Kidney (tissue), 14 donors: ENCODE data around the gene MRPL44. TPM values are rescaled to one million over a fixed set of nuclear protein-coding genes. Genes with fewer than 3 reads are reported as not detected.

Experiments
- DNase-seq, 5 donors: peaks; one replicate each; pipeline ENCODE4 v3.0.0-alpha.2; 2013 to 2020
- FAIRE-seq: peaks from 2 replicates; lab custom pipeline; 2012; peaks lifted over from hg19 to GRCh38; lab: Jason Lieb, UNC
- H3K27ac ChIP-seq, 2 donors: one replicate each; pipeline ENCODE4 v1.7.0; 2013; ENCODE audit warnings: low read depth in 2 of 2, low read length in 2 of 2, inconsistent platforms in 1 of 2
- H3K27me3 ChIP-seq: one replicate; pipeline ENCODE4 v1.7.1; 2013; ENCODE audit warnings: low read length, inconsistent platforms; ENCODE audit not compliant: control insufficient read depth, insufficient read depth
- H3K36me3 ChIP-seq, 3 donors: one replicate each; pipeline versions ENCODE4 v1.7.0 to v1.7.1; 2013; ENCODE audit warnings: low read length in 3 of 3, control low read depth in 1 of 3, inconsistent platforms in 1 of 3; ENCODE audit not compliant: insufficient read depth in 3 of 3, control insufficient read depth in 2 of 3
- H3K4me1 ChIP-seq, 3 donors: one replicate each; pipeline versions ENCODE4 v1.7.0 to v1.7.1; 2013; ENCODE audit warnings: low read length in 3 of 3, inconsistent platforms in 1 of 3, low read depth in 1 of 3; ENCODE audit not compliant: control insufficient read depth in 2 of 3, insufficient read depth in 2 of 3
- H3K4me3 ChIP-seq, 3 donors: one replicate each; pipeline versions ENCODE4 v1.7.0 to v1.8.1; 2013; ENCODE audit warnings: low read length in 3 of 3, control low read depth in 1 of 3, inconsistent platforms in 1 of 3
- H3K9ac ChIP-seq, 3 donors: one replicate each; pipeline versions ENCODE4 v1.7.0 to v1.7.1; 2013; ENCODE audit warnings: low read length in 3 of 3, control low read depth in 1 of 3, inconsistent platforms in 1 of 3
- H3K9me3 ChIP-seq, 3 donors: one replicate each; pipeline versions ENCODE4 v1.7.0 to v1.7.1; 2013; ENCODE audit warnings: low read length in 3 of 3, control low read depth in 1 of 3, inconsistent platforms in 1 of 3; ENCODE audit not compliant: control insufficient read depth in 2 of 3, insufficient read depth in 1 of 3
- intact Hi-C: fragments of 100-400 bp; cut with DNase I; formaldehyde crosslinking; loops from one replicate; pipeline ENCODE4 v1.11.1; 2022
- polyA plus RNA-seq: library from polyadenylated mRNA; stranded (reverse); fragments of 350-450 nt; fragmentation: Illumina TruSeq; extraction: RNeasy Lipid Tissue Mini Kit (QIAGEN cat#74804); gene quantifications from one replicate; pipeline ENCODE4 v1.2.3, GENCODE V29; 2014; ENCODE audit warnings: low read depth, low replicate concordance; ENCODE audit not compliant: insufficient read depth
- total RNA-seq: library from RNA; stranded (reverse); fragmentation: NEBNext Ultra II Directional; extraction: Animal tissue kit (Norgen Biotek cat#: 25700); gene quantifications from one replicate; pipeline ENCODE4 v1.2.1, GENCODE V29; 2021
- TF ChIP-seq, protein P1 (sequence below): IDR thresholded peaks from 3 replicates; pipeline ENCODE4 v1.5.1; 2012; ENCODE audit warnings: mild to moderate bottlenecking, moderate library complexity, borderline replicate concordance; ENCODE audit not compliant: insufficient read depth; ENCODE audit errors: extremely low read depth
- donor health status: control.
- donor health status: control.
- donor health status: control.
- donor health status: control.
- donor health status: control.
- donor health status: DM: yes; HTN: yes; CAD: no.
- donor health status: Normal renal cell carcinoma (clear cell type).

Gene MRPL44
- total and polyA plus RNA-seq, 2 donors from 2014 or later, result 24.2 to 52.7 TPM

DNA sequence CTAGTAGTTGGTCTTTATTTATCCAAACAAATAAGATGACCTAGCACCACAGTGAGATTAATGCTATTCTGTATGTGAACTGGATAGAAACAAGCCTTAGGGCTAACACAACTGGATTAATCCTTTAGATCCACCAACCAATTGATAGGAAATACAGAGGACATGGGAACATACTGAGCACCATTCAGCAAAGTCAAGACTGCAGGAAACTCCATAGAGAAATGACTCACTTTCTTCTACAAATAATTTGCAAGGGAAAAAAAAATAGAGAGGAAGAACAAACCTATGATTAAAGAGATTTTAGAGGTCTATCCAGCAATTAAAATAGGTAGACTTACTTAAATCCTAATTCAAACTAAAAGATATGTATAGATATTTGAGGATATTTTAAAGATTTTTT, 36.1 kb upstream of the MRPL44 start:
- H3K27ac ChIP-seq, result no peak overlapping the region
- H3K4me3 ChIP-seq, result no peak overlapping the region
- H3K36me3 ChIP-seq, result peaks cover 0 to 1% (median 0%) of the 10 kb centered on the region in 3 donors
- H3K27me3 ChIP-seq, result no peaks in the 10 kb centered on the region
- no peak overlapping the region for H3K9ac ChIP-seq
- TF ChIP-seq, protein P1, sequence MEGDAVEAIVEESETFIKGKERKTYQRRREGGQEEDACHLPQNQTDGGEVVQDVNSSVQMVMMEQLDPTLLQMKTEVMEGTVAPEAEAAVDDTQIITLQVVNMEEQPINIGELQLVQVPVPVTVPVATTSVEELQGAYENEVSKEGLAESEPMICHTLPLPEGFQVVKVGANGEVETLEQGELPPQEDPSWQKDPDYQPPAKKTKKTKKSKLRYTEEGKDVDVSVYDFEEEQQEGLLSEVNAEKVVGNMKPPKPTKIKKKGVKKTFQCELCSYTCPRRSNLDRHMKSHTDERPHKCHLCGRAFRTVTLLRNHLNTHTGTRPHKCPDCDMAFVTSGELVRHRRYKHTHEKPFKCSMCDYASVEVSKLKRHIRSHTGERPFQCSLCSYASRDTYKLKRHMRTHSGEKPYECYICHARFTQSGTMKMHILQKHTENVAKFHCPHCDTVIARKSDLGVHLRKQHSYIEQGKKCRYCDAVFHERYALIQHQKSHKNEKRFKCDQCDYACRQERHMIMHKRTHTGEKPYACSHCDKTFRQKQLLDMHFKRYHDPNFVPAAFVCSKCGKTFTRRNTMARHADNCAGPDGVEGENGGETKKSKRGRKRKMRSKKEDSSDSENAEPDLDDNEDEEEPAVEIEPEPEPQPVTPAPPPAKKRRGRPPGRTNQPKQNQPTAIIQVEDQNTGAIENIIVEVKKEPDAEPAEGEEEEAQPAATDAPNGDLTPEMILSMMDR, result no peak
- no peak for DNase-seq
- H3K4me1 ChIP-seq, result no peaks in the 10 kb centered on the region
- FAIRE-seq, result no peak
- intact Hi-C loops, result no loop called here
- H3K9me3 ChIP-seq, result no peaks in the 10 kb centered on the region

DNA sequence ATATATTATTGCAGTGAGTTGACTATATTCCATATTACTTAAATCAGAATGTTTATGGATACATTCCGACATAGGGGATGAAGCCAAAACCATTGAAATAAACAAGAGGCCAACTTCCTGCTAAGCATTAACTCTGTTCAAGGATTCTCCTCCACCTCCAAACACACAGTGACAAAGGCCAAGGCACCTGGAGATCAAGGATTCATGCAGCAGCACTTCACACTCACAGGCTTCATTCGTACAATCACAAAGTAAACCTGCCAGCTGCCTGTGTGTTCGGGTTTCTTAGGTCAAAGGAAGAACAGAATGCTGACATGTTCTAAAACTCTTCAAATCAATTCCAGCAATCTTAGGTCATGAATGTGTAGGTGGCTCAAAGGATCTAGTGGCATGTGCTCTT, 35.0 kb upstream of the MRPL44 start:
- intact Hi-C loops, result no loop called here
- DNase-seq, result no peak
- no peak overlapping the region for H3K9ac ChIP-seq
- H3K27ac ChIP-seq, result no peak overlapping the region
- H3K4me1 ChIP-seq, result no peaks in the 10 kb centered on the region
- no peak overlapping the region for H3K4me3 ChIP-seq
- H3K27me3 ChIP-seq, result no peaks in the 10 kb centered on the region
- no peak for FAIRE-seq
- TF ChIP-seq, protein P1, result no peak
- H3K9me3 ChIP-seq, result peaks cover 0 to 7% (median 0%) of the 10 kb centered on the region in 3 donors
- H3K36me3 ChIP-seq, result no peaks in the 10 kb centered on the region

DNA sequence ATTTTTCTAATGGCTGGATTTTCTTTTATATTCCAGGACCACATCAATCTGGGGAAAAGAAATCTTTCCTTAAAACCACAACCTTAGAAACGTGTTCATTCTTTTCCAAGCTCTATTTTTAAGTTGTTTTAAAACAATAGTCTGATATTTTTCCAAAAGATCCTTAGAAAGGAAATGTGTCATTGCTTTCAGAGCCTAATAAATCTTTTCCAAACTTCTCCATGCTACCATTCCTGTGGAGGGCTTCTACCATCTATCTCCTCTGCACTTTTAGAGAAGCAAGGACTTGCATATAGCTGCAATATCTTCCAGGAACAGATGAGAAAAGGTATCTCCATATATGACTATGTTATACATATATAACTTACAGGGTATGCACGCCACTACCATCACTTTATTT, 33.3 kb upstream of the MRPL44 start:
- H3K4me1 ChIP-seq, result no peaks in the 10 kb centered on the region
- H3K27me3 ChIP-seq, result no peaks in the 10 kb centered on the region
- H3K27ac ChIP-seq, result no peak overlapping the region
- H3K9me3 ChIP-seq, result peaks cover 0 to 7% (median 0%) of the 10 kb centered on the region in 3 donors
- FAIRE-seq, result no peak
- intact Hi-C loops, result no loop called here
- no peaks in the 10 kb centered on the region for H3K36me3 ChIP-seq
- no peak overlapping the region for H3K9ac ChIP-seq
- TF ChIP-seq, protein P1, result no peak
- no peak overlapping the region for H3K4me3 ChIP-seq
- no peak for DNase-seq

DNA sequence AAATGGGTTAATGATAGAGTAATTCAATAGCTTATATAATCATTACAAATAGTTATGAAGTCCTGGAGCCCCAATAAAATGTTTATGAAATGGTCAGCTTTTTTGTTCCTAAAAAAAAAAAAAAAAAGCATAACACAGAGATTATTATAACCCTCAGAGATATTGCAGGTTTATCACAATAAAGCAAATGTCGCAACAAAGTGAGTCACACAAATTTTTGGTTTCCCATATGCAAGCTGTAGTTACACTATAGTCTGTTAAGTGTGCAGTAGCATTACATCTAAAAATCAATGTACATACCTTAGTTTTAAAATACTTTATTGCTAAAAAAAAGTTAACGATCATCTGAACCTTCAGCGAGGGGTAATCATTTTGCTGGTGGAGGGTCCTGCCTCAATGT, 32.2 kb upstream of the MRPL44 start:
- Histone ChIP-seq H3K27ac (no peak overlapping the region), H3K36me3 (no peaks in the 10 kb centered on the region), H3K27me3 (no peaks in the 10 kb centered on the region), H3K4me1 (peaks cover 0 to 4% (median 0%) of the 10 kb centered on the region in 3 donors), H3K9me3 (peaks cover 0 to 7% (median 0%) of the 10 kb centered on the region in 3 donors), H3K4me3 (no peak overlapping the region), H3K9ac (no peak overlapping the region)
- DNase-seq (no peak), FAIRE-seq (no peak)
- TF ChIP-seq, protein P1, result no peak
- intact Hi-C loops, result no loop called here
